Amniotic stem cell (primary cell): ENCODE results near the gene SMAD4.
A peak's percentile ranks its signal among the peaks of the same experiment; 100 is the strongest.

Experiments used
- DNase-seq: peaks from one replicate; lab custom pipeline; 2025; lab: John Stamatoyannopoulos, UW

Gene SMAD4

GRCh38 chr18:51021226-51021965 lies 8.6 kb upstream of the SMAD4 start:
- DNase-seq: no peak

GRCh38 chr18:51025512-51025911 lies 4.5 kb upstream of the SMAD4 start:
- DNase-seq: no peak

- no peak for DNase-seq
These were observed 1.7 kb upstream of the SMAD4 start for GRCh38 chr18:51028201-51028805.

- no peak for DNase-seq
These were observed 677 bp upstream of the SMAD4 start for GRCh38 chr18:51029378-51029693.

GRCh38 chr18:51030537-51031258 lies 685 bp downstream of the SMAD4 start:
- DNase-seq: peak; percentile 48

- DNase-seq: no peak
These were observed 2.2 kb downstream of the SMAD4 start for GRCh38 chr18:51032193-51032592.

- no peak for DNase-seq
These were observed 7.2 kb downstream of the SMAD4 start for GRCh38 chr18:51037230-51037629.

- DNase-seq: no peak
These were observed 8.1 kb downstream of the SMAD4 start for GRCh38 chr18:51038110-51038509.

GRCh38 chr18:51039138-51040112 lies 9.4 kb downstream of the SMAD4 start:
- DNase-seq: no peak

GRCh38 chr18:51041677-51042352 lies 11.8 kb downstream of the SMAD4 start:
- DNase-seq: no peak

- no peak for DNase-seq
These were observed 15.0 kb downstream of the SMAD4 start for GRCh38 chr18:51044928-51045585.

- no peak for DNase-seq
These were observed 18.2 kb downstream of the SMAD4 start for GRCh38 chr18:51048190-51048589.

- DNase-seq: no peak
These were observed 19.1 kb downstream of the SMAD4 start for GRCh38 chr18:51049137-51049536.

- peak; percentile 43 for DNase-seq
These were observed 21.2 kb downstream of the SMAD4 start for GRCh38 chr18:51051105-51051712.

GRCh38 chr18:51053814-51054213 lies 23.8 kb downstream of the SMAD4 start:
- no peak for DNase-seq

GRCh38 chr18:51054764-51055163 lies 24.8 kb downstream of the SMAD4 start:
- no peak for DNase-seq

- DNase-seq: no peak
These were observed 30.0 kb downstream of the SMAD4 start for GRCh38 chr18:51059969-51060368.

GRCh38 chr18:51064256-51064655 lies 34.2 kb downstream of the SMAD4 start:
- no peak for DNase-seq

- DNase-seq: no peak
These were observed 36.3 kb downstream of the SMAD4 start for GRCh38 chr18:51066273-51066672.

- DNase-seq: no peak
These were observed 38.1 kb downstream of the SMAD4 start for GRCh38 chr18:51068105-51068504.

GRCh38 chr18:51069885-51070284 lies 39.9 kb downstream of the SMAD4 start:
- DNase-seq: no peak
